Bronchial epithelial cell (primary cell): Measurements from ENCODE around the gene CDCA8. TPM values are rescaled to one million over a fixed set of nuclear protein-coding genes. Genes with fewer than 3 reads are reported as not detected.

Experiments used
- DNase-seq: peaks from one replicate; pipeline ENCODE4 v3.0.0-alpha.2; 2010; ENCODE audit warnings: low read depth
- FAIRE-seq: peaks from 2 replicates; lab custom pipeline; 2011; peaks lifted over from hg19 to GRCh38; lab: Jason Lieb, UNC
- H3K27me3 ChIP-seq: 2 replicates; pipeline ENCODE4 v1.5.1; 2011; ENCODE audit warnings: low read length; ENCODE audit not compliant: control insufficient read depth, insufficient read depth
- H3K36me3 ChIP-seq: 2 replicates; pipeline ENCODE4 v1.5.1; 2011; ENCODE audit warnings: low read length; ENCODE audit not compliant: control insufficient read depth, insufficient read depth
- H3K4me3 ChIP-seq: 2 replicates; pipeline ENCODE4 v1.5.1; 2011; ENCODE audit warnings: mild to moderate bottlenecking, low read depth, low read length, control low read depth
- total RNA-seq: library from RNA; depleted of rRNA; stranded (reverse); fragments of >200 nt; gene quantifications from 2 replicates; pipeline ENCODE4 v1.2.1, GENCODE V29; 2014
- TF ChIP-seq, protein P1 (sequence below): IDR thresholded peaks from 2 replicates; pipeline ENCODE4 v1.5.1; 2011; ENCODE audit warnings: mild to moderate bottlenecking, moderate library complexity, low read length, control low read depth, inconsistent platforms; ENCODE audit not compliant: insufficient read depth, severe bottlenecking

Gene CDCA8
- total RNA-seq, 1 donor from 2014 or later, result 0.26 TPM

DNA sequence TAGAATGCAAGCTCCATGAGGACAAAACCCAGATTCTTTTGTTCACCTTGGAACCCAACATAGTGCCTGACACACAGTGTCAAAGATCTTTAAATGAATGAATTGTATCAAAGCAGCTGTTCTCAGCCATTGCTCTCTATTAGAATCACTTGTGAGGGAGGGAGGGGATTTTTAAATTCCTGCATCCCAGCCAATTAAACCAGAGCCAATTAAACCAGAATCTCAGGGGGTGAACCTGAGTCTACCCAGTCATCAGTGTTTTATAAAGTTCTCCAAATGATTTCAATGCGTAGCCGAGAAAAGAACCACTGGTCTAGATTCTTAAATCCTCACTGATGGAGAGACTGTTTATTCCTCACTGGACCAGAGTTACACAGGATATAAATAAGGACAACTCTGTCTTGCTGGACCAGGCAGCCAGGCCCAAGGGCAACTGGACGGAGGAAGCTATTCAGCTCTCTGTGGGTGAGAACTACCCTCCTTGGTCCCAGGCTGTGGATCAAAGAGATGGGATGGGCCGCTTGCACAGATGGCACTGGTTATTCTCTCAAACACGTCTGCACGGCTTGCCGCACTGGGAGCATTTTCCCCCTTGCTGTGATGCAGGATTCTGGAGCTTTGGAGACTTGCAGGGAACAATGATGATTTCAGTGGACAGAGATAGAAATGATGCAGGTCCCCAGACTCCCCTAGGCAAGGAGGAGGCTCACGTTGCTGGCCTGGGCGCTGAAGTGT lies 20.0 kb upstream of the CDCA8 start:
- TF ChIP-seq, protein P1, sequence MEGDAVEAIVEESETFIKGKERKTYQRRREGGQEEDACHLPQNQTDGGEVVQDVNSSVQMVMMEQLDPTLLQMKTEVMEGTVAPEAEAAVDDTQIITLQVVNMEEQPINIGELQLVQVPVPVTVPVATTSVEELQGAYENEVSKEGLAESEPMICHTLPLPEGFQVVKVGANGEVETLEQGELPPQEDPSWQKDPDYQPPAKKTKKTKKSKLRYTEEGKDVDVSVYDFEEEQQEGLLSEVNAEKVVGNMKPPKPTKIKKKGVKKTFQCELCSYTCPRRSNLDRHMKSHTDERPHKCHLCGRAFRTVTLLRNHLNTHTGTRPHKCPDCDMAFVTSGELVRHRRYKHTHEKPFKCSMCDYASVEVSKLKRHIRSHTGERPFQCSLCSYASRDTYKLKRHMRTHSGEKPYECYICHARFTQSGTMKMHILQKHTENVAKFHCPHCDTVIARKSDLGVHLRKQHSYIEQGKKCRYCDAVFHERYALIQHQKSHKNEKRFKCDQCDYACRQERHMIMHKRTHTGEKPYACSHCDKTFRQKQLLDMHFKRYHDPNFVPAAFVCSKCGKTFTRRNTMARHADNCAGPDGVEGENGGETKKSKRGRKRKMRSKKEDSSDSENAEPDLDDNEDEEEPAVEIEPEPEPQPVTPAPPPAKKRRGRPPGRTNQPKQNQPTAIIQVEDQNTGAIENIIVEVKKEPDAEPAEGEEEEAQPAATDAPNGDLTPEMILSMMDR, result no peak
- Histone ChIP-seq H3K36me3 (no peaks in the 10 kb centered on the region), H3K4me3 (no peak overlapping the region), H3K27me3 (peaks cover 2% of the 10 kb centered on the region)
- FAIRE-seq (no peak), DNase-seq (no peak)

DNA sequence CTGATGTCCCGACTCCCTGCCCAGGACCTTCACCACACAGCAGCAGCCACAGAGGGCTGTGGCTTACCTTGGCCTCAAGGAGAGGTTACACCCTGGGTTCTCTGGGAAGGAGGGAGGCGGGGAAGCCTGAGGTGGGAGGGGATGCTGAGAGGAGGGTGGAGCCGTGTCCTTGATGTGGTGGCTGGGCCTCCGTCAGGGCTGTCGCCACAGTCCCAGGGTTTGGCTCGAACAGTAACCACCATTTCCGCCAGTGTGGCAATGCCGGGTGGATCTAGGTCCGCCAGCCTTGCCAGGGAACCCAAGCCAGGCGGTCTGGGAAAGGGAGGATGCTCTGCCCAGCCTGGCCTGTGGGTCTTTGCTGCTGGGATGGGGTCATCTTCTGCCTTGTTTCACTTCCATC lies 18.4 kb upstream of the CDCA8 start:
- no peak for FAIRE-seq
- H3K4me3 ChIP-seq, result no peak overlapping the region
- no peak for DNase-seq
- TF ChIP-seq, protein P1, result no peak
- H3K27me3 ChIP-seq, result peaks cover under 1% of the 10 kb centered on the region
- H3K36me3 ChIP-seq, result no peaks in the 10 kb centered on the region

DNA sequence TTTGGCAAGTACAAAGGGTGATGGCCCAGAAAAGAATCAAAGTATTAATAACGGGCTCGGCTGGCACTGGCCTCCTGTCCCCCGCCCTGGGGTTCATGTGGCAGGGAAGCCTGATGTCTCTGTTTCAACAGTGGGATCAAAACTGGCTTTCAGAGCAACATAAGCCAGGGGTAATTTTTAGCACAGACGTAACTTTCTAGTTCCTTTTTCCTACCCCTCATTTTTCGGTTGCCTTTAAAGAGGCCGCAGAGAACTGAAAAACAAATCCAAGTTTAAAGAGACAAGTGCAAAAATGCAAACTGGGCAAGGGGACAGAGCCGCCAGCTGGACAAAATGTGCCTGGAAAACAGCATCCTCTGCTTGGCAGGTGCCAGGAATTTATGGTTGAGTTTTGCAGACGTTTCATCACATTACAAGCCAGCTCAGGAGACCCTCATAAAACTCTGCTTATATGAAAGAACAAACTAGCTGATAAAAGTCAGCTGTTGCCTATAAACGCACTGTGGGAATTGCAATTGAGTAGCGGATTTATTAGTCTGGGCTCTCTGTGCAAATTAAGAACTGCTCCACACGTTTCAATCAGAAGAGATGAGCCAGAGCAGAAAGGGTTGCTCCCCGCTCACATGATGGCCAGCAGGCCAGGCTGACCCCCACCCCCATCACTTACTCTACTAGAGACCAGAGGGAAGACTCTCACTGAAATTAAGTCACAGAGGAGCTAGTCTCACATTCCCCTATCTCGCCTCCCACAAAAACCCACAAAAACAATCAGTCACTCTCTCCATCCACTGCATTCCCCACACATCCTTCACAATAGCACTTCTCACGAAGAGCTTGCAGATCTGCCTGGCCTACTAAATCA lies 15.8 kb upstream of the CDCA8 start:
- no peak for DNase-seq
- H3K36me3 ChIP-seq, result peaks cover 3% of the 10 kb centered on the region
- no peak overlapping the region for H3K4me3 ChIP-seq
- no peaks in the 10 kb centered on the region for H3K27me3 ChIP-seq
- TF ChIP-seq, protein P1, result no peak
- peak; percentile 7 for FAIRE-seq

DNA sequence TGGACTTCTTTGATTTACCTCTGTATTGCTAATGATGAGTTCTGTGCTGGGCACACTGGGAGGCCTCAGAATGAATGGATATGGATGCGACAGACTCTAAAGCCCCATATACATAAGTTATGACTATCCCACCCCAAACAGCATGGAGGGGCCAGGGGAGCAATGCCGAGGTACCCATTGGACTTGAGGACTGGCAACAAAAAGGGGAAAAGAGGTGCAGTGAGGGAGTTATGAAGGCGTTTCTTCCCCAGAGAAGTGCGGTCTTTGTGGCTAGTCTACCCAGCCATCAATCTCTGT lies 15.2 kb upstream of the CDCA8 start:
- Histone ChIP-seq H3K36me3 (peaks cover 3% of the 10 kb centered on the region), H3K4me3 (no peak overlapping the region), H3K27me3 (no peaks in the 10 kb centered on the region)
- DNase-seq, result no peak
- TF ChIP-seq, protein P1, result no peak
- no peak for FAIRE-seq

DNA sequence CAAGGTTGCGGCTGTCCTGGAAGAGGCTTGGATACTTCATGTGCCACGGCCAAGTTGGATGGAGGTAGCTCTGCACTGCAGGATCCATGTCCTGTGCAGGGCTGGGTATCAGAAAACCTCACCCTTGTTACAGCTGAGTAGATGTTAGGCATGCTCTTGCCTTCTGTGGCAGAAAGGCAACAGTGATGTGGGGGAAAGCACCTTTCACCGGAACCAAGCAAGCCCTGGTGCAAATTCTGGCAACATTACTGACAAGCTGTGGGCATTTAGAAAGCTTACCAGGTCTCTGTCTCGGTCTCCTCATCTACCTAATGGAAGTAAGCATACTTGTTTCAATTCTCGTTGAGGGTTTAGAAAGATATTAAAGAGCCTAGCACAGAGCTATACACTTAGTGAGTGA lies 14.5 kb upstream of the CDCA8 start:
- DNase-seq, result no peak
- TF ChIP-seq, protein P1, result no peak
- H3K36me3 ChIP-seq, result peaks cover 4% of the 10 kb centered on the region
- H3K27me3 ChIP-seq, result no peaks in the 10 kb centered on the region
- H3K4me3 ChIP-seq, result no peak overlapping the region
- FAIRE-seq, result peak; percentile 95
